K562 (cell line): ENCODE data around the gene TMEM200B. TPM values are rescaled to one million over a fixed set of nuclear protein-coding genes. Genes with fewer than 3 reads are reported as not detected.
A peak's percentile ranks its signal among the peaks of the same experiment; 100 is the strongest.

Experiments used
- BRD4 ChIP-seq: fragments of 200-600 bp; sonication (generic); IDR thresholded peaks from 2 replicates; pipeline ENCODE4 v1.6.1; 2017; ENCODE audit warnings: inconsistent platforms
- CGGBP1 ChIP-seq: fragments of 250-450 bp; sonication (Bioruptor Pico); IDR thresholded peaks from 2 replicates; pipeline ENCODE4 v1.9.0; 2021; ENCODE audit warnings: mild to moderate bottlenecking
- CREB5 ChIP-seq: fragments of 250-450 bp; sonication (Bioruptor Pico); IDR thresholded peaks from 2 replicates; pipeline ENCODE4 v1.5.0; 2020; ENCODE audit warnings: mild to moderate bottlenecking
- ETS2 ChIP-seq: IDR thresholded peaks from 2 replicates; pipeline ENCODE4 v1.6.1; 2016; ENCODE audit warnings: borderline replicate concordance, missing genetic modification characterization, mild to moderate bottlenecking, moderate library complexity, missing compliant biosample characterization; ENCODE audit not compliant: poor library complexity, severe bottlenecking
- GTF2E2 ChIP-seq: fragments of 200-800 bp; sonication (Bioruptor generic); IDR thresholded peaks from 2 replicates; pipeline ENCODE4 v1.6.1; 2016; ENCODE audit warnings: missing genetic modification characterization, missing compliant biosample characterization
- IFI16 ChIP-seq: fragments of 250-450 bp; sonication (Bioruptor Pico); IDR thresholded peaks from 2 replicates; pipeline ENCODE4 v2.1.2; 2022; ENCODE audit warnings: mild to moderate bottlenecking, inconsistent platforms
- MYC ChIP-seq, 2 experiments: fragments of 250-450 bp in 1 of 2; sonication (Bioruptor Pico) in 1 of 2; IDR thresholded peaks; 2 replicates each; pipeline versions ENCODE4 v1.5.1 to v1.6.1; 2012 to 2021; ENCODE audit warnings: low read depth in 2 of 2, borderline replicate concordance in 1 of 2, improper control_type of control experiment in 1 of 2, low read length in 1 of 2, mild to moderate bottlenecking in 1 of 2, moderate library complexity in 1 of 2
- RBM22 ChIP-seq: fragments of 200-400 bp; formaldehyde crosslinking; IDR thresholded peaks from 2 replicates; pipeline ENCODE4 v1.6.1; 2018; ENCODE audit warnings: low read length, low read depth; ENCODE audit not compliant: poor library complexity, severe bottlenecking
- RBM39 ChIP-seq: fragments of 200-400 bp; formaldehyde crosslinking; optimal IDR thresholded peaks from 2 replicates; pipeline ENCODE3; 2018; ENCODE audit warnings: low read depth, low read length
- REST ChIP-seq, 2 experiments: fragments of 450-650 bp; formaldehyde crosslinking in 1 of 2; IDR thresholded peaks; 2 replicates each; pipeline versions ENCODE4 v1.4.0 to v1.6.1; 2014 to 2020; ENCODE audit warnings: mild to moderate bottlenecking in 2 of 2, borderline replicate concordance in 1 of 2, low read depth in 1 of 2
- SNAPC5 ChIP-seq: fragments of 250-450 bp; sonication (Bioruptor Pico); IDR thresholded peaks from 2 replicates; pipeline ENCODE4 v1.8.0; 2021; ENCODE audit warnings: moderate library complexity, mild to moderate bottlenecking, inconsistent platforms
- TFE3 ChIP-seq: fragments of 450-650 bp; formaldehyde crosslinking; IDR thresholded peaks from 2 replicates; pipeline ENCODE4 v1.4.0; 2020; ENCODE audit warnings: mild to moderate bottlenecking, mixed read lengths
- XRCC3 ChIP-seq: fragments of 450-650 bp; IDR thresholded peaks from 2 replicates; pipeline ENCODE4 v1.6.1; 2017; ENCODE audit warnings: mild to moderate bottlenecking, moderate library complexity
- ZNF175 ChIP-seq: fragments of 200-800 bp; sonication (Bioruptor generic); IDR thresholded peaks from 2 replicates; pipeline ENCODE4 v1.6.1; 2016; ENCODE audit warnings: low read depth, mild to moderate bottlenecking, missing genetic modification characterization, missing compliant biosample characterization
- polyA plus RNA-seq, 8 experiments: library from polyadenylated mRNA; depleted of rRNA in 4 of 8; stranded (reverse) in 5 of 8; unstranded in 3 of 8; fragments of >200 nt; fragmentation: Nextera tagmentation in 2 of 8; fragmentation: Illumina TruSeq in 1 of 8; extraction: Ambion mirVana in 2 of 8; extraction: Trizol in 1 of 8; gene quantifications; 2 replicates each; pipeline versions ENCODE4 v1.2.1 to v1.2.3, GENCODE V29; 2011 to 2014; ENCODE audit warnings: inconsistent platforms in 1 of 8, missing spikeins in 1 of 8
- total RNA-seq, 7 experiments: library from RNA; depleted of rRNA in 6 of 7; stranded (reverse); fragments of >200 nt in 6 of 7; fragmentation: Illumina TruSeq in 2 of 7; extraction: Trizol in 2 of 7; gene quantifications; 2 replicates each; pipeline versions ENCODE4 v1.2.1 to v1.2.3, GENCODE V29; 2011 to 2021; ENCODE audit warnings: low replicate concordance in 1 of 7

The TMEM200B gene
- total and polyA plus RNA-seq, 9 of the 15 experiments (the other 6 are each of a cell fraction or from before 2014, with no cell fraction given): 0.04 to 0.35 (median 0.10) TPM; not detected in 1

- TF ChIP-seq CREB5 (CRISPR knock-in tag) (no peak), BRD4 (no peak; the same call in 1 of the 2 replicates), CGGBP1 (CRISPR knock-in tag) (no peak), XRCC3 (no peak), ETS2 (tag) (no peak), MYC (IDR thresholded peaks at IDR 0.05; ENCODE audit: low read depth, low read length) (no peak), MYC (CRISPR knock-in tag; IDR thresholded peaks at IDR 0.05; ENCODE audit: borderline replicate concordance, low read depth) (0 out of 2 replicates have a peak, but pooled peaks have one; percentile 20), IFI16 (CRISPR knock-in tag) (no peak), ZNF175 (CRISPR knock-in tag) (no peak), GTF2E2 (no peak), TFE3 (CRISPR knock-in tag) (no peak), REST (IDR thresholded peaks at IDR 0.05; ENCODE audit: borderline replicate concordance) (no peak), REST (CRISPR knock-in tag; IDR thresholded peaks at IDR 0.05; ENCODE audit: low read depth) (no peak), RBM22 (no peak), SNAPC5 (CRISPR knock-in tag) (no peak), RBM39 (no peak)
These were observed 898 bp upstream of the TMEM200B start (continued) for GRCh38 chr1:29124366-29125236.
